Retina (tissue), 1 donor: ENCODE results near the gene SLC25A31.

Source experiments
- DNase-seq: peaks from one replicate; pipeline ENCODE4 v3.0.0-alpha.2; 2016

Gene SLC25A31

DNA sequence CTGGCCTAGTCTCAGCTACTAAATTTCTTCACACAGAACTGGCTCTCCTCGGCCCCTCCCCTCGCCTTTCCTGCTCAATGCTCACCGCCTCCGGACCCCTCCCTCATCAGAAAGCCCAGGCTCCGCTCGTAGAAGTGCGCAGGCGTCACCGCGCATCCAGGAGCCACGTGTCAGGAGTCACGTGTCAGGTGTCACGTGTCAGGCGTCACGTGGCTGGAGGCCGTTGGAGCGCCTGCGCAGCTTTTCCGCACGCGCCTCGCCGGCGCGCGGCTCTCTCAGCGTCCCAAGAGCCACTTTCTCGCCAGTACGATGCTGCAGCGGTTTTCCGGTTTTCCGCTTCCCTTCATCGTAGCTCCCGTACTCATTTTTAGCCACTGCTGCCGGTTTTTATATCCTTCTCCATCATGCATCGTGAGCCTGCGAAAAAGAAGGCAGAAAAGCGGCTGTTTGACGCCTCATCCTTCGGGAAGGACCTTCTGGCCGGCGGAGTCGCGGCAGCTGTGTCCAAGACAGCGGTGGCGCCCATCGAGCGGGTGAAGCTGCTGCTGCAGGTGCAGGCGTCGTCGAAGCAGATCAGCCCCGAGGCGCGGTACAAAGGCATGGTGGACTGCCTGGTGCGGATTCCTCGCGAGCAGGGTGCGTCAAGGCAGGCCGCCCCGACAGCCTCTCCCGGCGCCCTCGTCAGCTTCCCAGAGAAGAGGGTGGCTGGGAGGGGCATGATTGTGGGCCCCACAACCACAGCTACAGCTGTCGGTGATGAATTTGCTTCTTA, at the start of gene SLC25A31:
TSS of gene SLC25A31 (plus strand) at position 259 of the 772 bp plus-strand sequence. CDS start at position 405, 146 bp downstream.
- no peak for DNase-seq

- no peak for DNase-seq
Observed at GRCh38 chr4:127685292-127685691, 44.9 kb upstream of the SLC25A31 start.

DNA sequence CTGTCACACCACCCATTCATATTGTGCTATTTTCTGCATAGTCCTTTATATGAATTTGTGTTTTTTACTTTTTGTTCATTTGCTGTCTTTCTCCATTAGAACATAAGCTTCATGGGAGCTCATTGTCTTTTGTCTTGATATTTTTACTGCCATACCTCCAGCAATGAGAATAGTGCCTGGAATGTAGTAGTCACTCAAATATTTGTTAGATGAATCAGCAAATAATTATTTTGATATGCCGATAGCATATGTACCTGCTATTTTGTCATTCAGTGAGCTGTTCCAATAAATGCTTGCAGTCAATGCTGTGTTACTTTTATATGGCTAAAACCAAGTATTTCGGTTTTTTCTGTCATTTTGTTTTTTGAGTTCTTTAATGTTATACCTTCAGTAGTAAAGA, 43.5 kb upstream of the SLC25A31 start:
- DNase-seq, result no peak

GRCh38 chr4:127687580-127687979, 42.6 kb upstream of the SLC25A31 start:
- no peak for DNase-seq

DNA sequence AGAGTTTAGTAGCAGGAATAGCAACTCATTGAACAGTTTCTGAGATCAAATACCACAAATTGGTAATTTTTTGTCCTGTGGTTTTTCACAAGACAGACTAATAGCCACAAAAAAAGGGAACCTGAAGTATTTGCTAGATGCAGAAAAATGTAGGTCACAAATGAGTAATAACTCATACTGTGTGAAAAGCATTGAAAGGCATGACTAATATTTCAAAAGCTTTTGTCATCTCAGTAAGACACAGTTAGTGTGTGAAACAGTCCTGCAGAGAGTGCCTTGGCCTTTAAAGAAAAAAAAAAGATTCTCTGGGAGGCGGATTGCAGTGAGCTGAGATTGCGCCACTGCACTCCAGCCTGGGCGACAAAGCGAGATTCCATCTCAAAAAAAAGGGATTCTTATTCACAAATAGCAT, 31.4 kb upstream of the SLC25A31 start:
- no peak for DNase-seq

GRCh38 chr4:127708985-127709384, 21.2 kb upstream of the SLC25A31 start:
- DNase-seq, result no peak

DNA sequence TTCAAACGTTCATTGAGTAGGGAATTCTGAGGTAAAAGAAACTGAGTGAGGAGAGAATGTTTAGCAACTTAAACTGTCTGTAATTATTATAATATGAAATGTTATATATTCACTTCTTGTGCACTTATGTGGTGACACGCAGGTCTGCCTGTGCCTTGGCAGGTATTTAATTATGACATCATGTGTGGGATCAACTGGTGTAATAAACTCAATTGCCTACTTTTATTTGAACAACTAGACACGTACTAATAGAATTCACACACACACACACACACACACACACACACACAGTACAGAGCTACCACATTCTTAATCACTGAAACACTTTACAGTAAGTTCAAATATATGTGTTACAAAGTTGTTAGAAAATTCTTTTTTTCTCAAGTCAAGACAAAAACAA, 20.7 kb upstream of the SLC25A31 start:
- DNase-seq, result no peak

DNA sequence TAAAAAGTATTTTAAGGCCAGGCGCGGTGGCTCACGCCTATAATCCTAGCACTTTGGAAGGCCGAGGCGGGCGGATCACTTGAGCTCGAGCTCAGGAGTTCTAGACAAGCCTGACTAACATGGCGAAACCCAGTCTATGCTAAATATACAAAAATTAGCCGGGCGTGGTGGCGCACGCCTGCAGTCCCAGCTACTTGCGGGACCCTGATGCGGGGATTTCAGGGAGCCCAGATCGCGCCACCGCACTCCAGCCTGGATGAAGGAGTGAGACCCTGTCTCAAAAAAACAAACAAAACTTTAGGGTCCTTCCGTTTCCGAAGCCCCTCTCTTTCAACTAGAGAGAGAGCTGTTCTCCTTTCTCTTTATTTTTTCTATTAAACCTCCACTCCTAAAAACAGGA, 1.2 kb downstream of the SLC25A31 start:
- no peak for DNase-seq

DNA sequence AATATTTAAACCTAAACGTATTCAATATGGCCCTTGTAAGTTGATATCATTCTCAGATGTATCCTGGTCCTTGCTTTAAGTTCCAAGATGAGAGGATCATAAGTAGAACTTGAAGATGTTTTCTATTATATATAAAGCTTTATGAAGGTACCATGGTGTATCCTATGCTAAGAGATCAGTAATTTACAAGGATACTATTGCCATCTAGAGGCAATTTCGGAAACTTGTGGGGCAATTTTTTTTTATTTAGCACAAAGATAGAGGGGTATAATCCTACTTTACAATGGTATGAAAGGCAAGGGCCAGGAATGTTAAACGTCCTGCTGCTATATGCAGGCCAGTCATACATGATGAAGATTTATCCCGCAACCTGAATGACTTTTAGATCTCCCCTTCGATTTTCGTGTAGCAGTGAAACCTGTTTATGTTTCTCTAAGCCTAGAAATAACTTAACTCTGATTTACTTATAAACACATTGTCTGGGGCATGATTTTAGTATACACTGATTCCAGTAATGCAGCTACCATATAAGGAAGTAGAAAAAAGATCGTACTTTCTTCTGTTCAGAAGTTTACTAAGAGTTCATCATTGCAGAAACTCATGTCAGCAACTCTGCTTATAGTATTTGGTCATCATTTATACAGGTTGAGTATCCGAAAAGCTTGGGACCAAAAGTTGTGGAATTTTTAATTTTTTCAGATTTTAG, 2.6 kb downstream of the SLC25A31 start:
- peak; percentile 26 for DNase-seq

- no peak for DNase-seq
Observed at GRCh38 chr4:127734976-127735375, 4.8 kb downstream of the SLC25A31 start.

DNA sequence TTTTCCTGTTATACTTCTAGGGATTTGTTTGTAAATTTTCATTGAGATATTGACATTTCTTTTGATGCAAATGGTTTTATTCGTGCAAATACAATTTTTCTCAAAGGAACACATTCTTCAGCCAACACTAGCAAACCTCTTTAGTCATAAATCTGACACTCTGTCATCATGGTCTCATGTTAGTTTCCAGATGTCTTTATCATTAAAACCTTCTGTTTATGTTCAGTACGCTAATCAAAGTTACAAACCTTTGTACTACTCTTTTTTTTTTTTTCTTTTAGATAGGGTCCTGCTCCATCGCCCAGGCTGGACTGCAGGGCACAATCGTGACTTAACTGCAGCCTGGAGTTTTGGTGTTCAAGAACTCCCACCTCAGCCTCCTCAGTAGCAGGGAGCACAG, 7.1 kb downstream of the SLC25A31 start:
- DNase-seq, result no peak

DNA sequence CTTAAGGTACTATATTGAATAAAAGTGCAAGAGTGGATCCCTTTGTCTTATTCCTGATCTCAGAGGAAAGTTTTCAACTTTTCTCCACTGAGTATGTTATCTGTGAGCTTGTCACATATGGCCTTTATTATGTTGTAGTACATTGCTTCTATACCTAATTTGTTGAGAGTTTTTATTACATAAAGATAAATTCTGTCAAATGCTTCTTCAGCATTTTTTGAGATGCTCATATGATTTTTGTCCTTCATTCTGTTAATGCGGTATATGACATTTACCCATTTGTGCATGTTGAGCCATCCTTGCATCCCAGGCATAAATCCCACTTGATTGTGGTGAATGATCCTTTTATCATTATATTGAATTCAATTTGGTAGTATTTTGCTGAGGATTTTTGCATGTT, 11.0 kb downstream of the SLC25A31 start:
- DNase-seq, result no peak

- no peak for DNase-seq
Observed at GRCh38 chr4:127747883-127748282, 17.7 kb downstream of the SLC25A31 start.

GRCh38 chr4:127748957-127749356, 18.8 kb downstream of the SLC25A31 start:
- no peak for DNase-seq

GRCh38 chr4:127756906-127757305, 26.7 kb downstream of the SLC25A31 start:
- no peak for DNase-seq

- no peak for DNase-seq
Observed at GRCh38 chr4:127759228-127759820, 29.1 kb downstream of the SLC25A31 start.

DNA sequence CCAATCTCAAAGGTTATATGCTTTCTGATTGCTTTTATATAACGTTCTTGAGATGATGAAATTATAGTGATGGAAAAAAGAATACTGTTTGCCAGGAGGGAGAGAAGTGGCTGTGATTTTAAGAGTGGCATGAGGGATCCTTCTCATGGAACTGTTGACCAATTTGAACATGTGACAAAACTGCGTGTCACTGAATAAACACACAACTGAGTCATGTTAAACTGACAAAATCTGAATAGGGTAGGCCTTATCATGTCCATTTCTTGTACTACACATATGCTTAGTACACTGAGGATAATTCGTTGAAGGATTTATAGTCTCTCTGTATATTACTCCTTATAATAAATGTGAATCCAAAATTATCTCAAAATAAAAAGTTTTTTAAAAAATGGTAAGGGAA, 29.7 kb downstream of the SLC25A31 start:
- no peak for DNase-seq

- no peak for DNase-seq
Observed at GRCh38 chr4:127771535-127772275, 41.5 kb downstream of the SLC25A31 start.

- no peak for DNase-seq
Observed at GRCh38 chr4:127772769-127773671, 42.8 kb downstream of the SLC25A31 start.

DNA sequence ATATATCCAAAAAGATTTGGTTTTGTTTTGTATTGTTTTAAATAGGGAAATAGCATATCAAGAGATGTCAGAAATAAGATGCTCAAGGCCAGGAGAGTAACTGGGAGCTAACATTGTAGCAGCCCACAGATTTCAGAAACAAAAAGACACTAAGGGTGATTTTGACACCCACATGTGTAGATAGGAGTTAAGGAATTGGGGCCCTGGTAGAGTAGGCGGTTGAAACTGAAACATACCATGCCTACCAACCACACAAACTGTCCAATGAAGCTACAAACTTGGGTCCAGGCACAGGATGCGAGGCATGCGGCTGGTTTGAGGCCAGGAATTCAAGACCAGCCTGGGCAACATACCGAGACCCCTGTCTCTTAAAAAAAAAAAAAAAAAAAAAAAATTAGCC, 45.6 kb downstream of the SLC25A31 start:
- no peak for DNase-seq

GRCh38 chr4:127776620-127777019, 46.4 kb downstream of the SLC25A31 start:
- DNase-seq, result no peak

GRCh38 chr4:127777487-127777886, 47.3 kb downstream of the SLC25A31 start:
- DNase-seq, result no peak
